HG02642 (cell line): ENCODE data around the gene SDHAF1.
"Not testable (repeated sequence)": the region's sequence is repeated elsewhere in the genome, so short reads cannot be mapped to it uniquely, and the experiment has no call there.

Experiments used
- ATAC-seq: cut with Tn5 transposase; IDR thresholded peaks from one replicate; pipeline ENCODE4 v1.9.1; 2021; ENCODE audit warnings: mild to moderate bottlenecking; ENCODE audit not compliant: unreplicated experiment, poor library complexity

Gene SDHAF1

GRCh38 chr19:36014012-36014924 is 19.3 kb downstream of the SDHAF1 start, which contains the start of gene ALKBH6:
Gene ALKBH6 (minus strand): TSS chr19:36014213. CDS start chr19:36013397, 816 bp downstream.
- ATAC-seq: peak; percentile 98

GRCh38 chr19:36019061-36019670 is 24.2 kb downstream of the SDHAF1 start:
- no peak for ATAC-seq

GRCh38 chr19:36023432-36023831 is 28.4 kb downstream of the SDHAF1 start:
- no peak for ATAC-seq

GRCh38 chr19:36025541-36025940 is 30.6 kb downstream of the SDHAF1 start:
- no peak for ATAC-seq

GRCh38 chr19:36026091-36026876 is 31.3 kb downstream of the SDHAF1 start:
- ATAC-seq: no peak

- ATAC-seq: no peak
Measured at GRCh38 chr19:36027696-36028095, 32.7 kb downstream of the SDHAF1 start.

- ATAC-seq: no peak
Measured at GRCh38 chr19:36028313-36029041, 33.5 kb downstream of the SDHAF1 start.

- ATAC-seq: no peak
Measured at GRCh38 chr19:36030264-36031148, 35.5 kb downstream of the SDHAF1 start.

- no peak for ATAC-seq
Measured at GRCh38 chr19:36031308-36031707, 36.3 kb downstream of the SDHAF1 start.

GRCh38 chr19:36032251-36033104 is 37.5 kb downstream of the SDHAF1 start, which contains the start of gene CLIP3:
Gene CLIP3 (minus strand): TSS chr19:36032873. CDS start chr19:36032357, 516 bp downstream.
- ATAC-seq: no peak

- no peak for ATAC-seq
Measured at GRCh38 chr19:36040495-36040894, 45.5 kb downstream of the SDHAF1 start.

GRCh38 chr19:36041092-36041491 is 46.1 kb downstream of the SDHAF1 start:
- ATAC-seq: not testable (repeated sequence)

GRCh38 chr19:36041831-36042230 is 46.8 kb downstream of the SDHAF1 start:
- ATAC-seq: no peak

- ATAC-seq: no peak
Measured at GRCh38 chr19:36043952-36044351, 49.0 kb downstream of the SDHAF1 start.
